ENCODE results near the gene ZFAND2A. TPM values are rescaled to one million over a fixed set of nuclear protein-coding genes. Genes with fewer than 3 reads are reported as not detected.

The ZFAND2A gene
- total RNA-seq, 4 donors from 2014 or later = 17.4 to 39.4 (median 21.8) TPM

- Histone ChIP-seq H3K9me3 (no peaks in the 10 kb centered on the region), H3K36me3 (no peaks in the 10 kb centered on the region), H3K27ac (no peak overlapping the region), H3K4me1 (peaks cover 0 to 8% of the 10 kb centered on the region in 2 donors), H3K27me3 (no peaks in the 10 kb centered on the region), H3K4me3 (no peak overlapping the region)
- no peak for DNase-seq
- TF ChIP-seq CTCF (IDR thresholded peaks at IDR 0.05) (peak in 1 of 4 experiments; percentile 7), POLR2A (IDR thresholded peaks at IDR 0.05) (no peak)
- intact Hi-C loops (cut with DNase I; ENCODE audit: low total_unique reads) = no loop called here
Observed at GRCh38 chr7:1176891-1177373, 16.9 kb upstream of the ZFAND2A start.

- H3K9me3 ChIP-seq = no peaks in the 10 kb centered on the region
- H3K27me3 ChIP-seq = no peaks in the 10 kb centered on the region
- intact Hi-C loops (cut with DNase I; ENCODE audit: low total_unique reads) = no loop called here
- peaks cover 0 to 8% of the 10 kb centered on the region in 2 donors for H3K4me1 ChIP-seq
- H3K36me3 ChIP-seq = no peaks in the 10 kb centered on the region
- peak; percentile 70 to 71 for DNase-seq
- no peak overlapping the region for H3K4me3 ChIP-seq
- TF ChIP-seq CTCF (IDR thresholded peaks at IDR 0.05) (peak; percentile 75 to 85 (median 80)), POLR2A (IDR thresholded peaks at IDR 0.05) (no peak)
- H3K27ac ChIP-seq = no peak overlapping the region
Observed at GRCh38 chr7:1175967-1176851, 16.2 kb upstream of the ZFAND2A start.

DNA sequence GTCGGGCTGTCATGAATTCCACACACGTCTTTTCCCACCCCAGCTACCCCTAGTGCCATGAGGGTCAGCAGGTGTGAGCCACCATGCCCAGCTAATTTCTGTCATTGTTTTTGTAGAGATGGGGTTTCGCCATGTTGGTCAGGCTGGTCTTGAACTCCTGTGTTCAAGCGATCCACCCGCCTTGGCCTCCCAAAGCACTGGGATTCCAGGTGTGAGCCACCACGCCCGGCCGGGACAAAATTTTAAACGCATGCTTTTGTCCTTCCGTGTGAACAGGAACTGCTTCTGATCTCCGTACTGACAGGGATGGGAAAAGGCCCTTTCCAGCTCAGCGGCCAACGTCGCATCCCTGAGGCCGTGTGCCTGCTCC, 15.6 kb upstream of the ZFAND2A start:
- no peaks in the 10 kb centered on the region for H3K27me3 ChIP-seq
- DNase-seq = no peak
- no peak overlapping the region for H3K27ac ChIP-seq
- intact Hi-C loops (cut with DNase I; ENCODE audit: low total_unique reads) = no loop called here
- H3K9me3 ChIP-seq = no peaks in the 10 kb centered on the region
- no peak overlapping the region for H3K4me3 ChIP-seq
- no peak for TF ChIP-seq CTCF (IDR thresholded peaks at IDR 0.05)
- no peak for TF ChIP-seq POLR2A (IDR thresholded peaks at IDR 0.05)
- no peaks in the 10 kb centered on the region for H3K36me3 ChIP-seq
- H3K4me1 ChIP-seq = peaks cover 0 to 8% of the 10 kb centered on the region in 2 donors

DNA sequence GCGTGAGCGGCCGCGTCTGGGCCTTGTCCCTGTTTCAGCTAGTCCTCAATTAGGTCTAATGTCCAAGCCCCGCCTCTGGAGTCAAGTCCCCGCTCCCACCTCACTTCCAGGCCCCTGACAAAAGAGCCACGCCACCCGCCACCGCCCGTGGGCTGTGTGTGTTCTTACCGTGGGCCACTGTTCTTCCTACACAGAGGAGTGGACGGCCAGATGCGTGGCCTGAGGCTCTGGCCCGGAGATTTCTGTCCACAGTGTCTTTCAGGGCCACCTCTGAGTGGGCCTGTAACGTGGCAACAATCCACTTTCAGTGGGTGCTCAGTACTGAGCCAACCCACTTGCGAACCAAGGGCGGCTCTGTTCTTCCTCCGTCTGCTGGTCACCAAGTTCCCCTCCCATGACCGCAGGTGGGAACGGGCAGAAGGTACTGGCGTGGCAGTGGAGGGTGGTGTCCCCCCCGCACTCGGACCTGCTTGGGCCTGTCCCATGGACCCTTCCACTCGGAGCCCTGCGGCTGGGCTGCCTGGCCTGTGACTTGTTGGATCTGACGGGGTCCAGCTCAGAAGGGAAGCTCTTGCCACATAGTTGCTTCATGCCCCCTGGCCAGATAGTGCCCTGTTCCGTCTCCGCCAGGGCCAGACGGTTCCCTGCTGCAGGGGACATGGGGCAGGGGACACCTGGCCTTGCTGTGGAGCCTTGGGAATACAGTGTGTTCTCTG, 15.0 kb upstream of the ZFAND2A start:
- no peak overlapping the region for H3K4me3 ChIP-seq
- peaks cover 0 to 8% of the 10 kb centered on the region in 2 donors for H3K4me1 ChIP-seq
- intact Hi-C loops (cut with DNase I; ENCODE audit: low total_unique reads) = no loop called here
- no peak for TF ChIP-seq CTCF (IDR thresholded peaks at IDR 0.05)
- TF ChIP-seq POLR2A (IDR thresholded peaks at IDR 0.05) = no peak
- H3K9me3 ChIP-seq = no peaks in the 10 kb centered on the region
- H3K36me3 ChIP-seq = no peaks in the 10 kb centered on the region
- H3K27ac ChIP-seq = no peak overlapping the region
- no peak for DNase-seq
- no peaks in the 10 kb centered on the region for H3K27me3 ChIP-seq

DNA sequence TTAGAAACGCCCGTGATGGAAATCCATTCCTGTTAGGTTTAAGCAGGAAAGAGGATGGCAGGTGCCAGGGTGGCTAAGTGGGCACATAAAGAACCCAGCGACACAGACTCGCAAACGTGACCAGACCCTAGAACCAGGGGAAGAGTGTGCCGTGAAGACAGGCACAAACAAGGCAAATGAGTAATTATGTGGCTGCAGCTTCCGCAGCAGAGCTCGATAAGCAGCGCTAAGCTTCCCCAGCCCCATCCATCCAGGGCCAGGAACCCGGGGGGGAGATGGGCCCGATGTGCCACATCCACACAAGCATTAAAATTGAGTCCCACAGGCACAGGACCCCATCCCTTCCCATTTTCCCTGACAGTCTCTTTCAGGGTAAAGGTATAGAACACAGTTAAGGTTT, 14.0 kb upstream of the ZFAND2A start:
- Histone ChIP-seq H3K9me3 (no peaks in the 10 kb centered on the region), H3K36me3 (no peaks in the 10 kb centered on the region), H3K27ac (no peak overlapping the region), H3K4me1 (peaks cover 0 to 8% of the 10 kb centered on the region in 2 donors), H3K4me3 (no peak overlapping the region), H3K27me3 (no peaks in the 10 kb centered on the region)
- TF ChIP-seq POLR2A (IDR thresholded peaks at IDR 0.05) (no peak), CTCF (IDR thresholded peaks at IDR 0.05) (no peak)
- DNase-seq = no peak
- intact Hi-C loops (cut with DNase I; ENCODE audit: low total_unique reads) = no loop called here

Measured in uterus (tissue), 4 donors.